Measurements from ENCODE around the gene STK33.
A peak's percentile ranks its signal among the peaks of the same experiment; 100 is the strongest.

STK33 gene

DNA sequence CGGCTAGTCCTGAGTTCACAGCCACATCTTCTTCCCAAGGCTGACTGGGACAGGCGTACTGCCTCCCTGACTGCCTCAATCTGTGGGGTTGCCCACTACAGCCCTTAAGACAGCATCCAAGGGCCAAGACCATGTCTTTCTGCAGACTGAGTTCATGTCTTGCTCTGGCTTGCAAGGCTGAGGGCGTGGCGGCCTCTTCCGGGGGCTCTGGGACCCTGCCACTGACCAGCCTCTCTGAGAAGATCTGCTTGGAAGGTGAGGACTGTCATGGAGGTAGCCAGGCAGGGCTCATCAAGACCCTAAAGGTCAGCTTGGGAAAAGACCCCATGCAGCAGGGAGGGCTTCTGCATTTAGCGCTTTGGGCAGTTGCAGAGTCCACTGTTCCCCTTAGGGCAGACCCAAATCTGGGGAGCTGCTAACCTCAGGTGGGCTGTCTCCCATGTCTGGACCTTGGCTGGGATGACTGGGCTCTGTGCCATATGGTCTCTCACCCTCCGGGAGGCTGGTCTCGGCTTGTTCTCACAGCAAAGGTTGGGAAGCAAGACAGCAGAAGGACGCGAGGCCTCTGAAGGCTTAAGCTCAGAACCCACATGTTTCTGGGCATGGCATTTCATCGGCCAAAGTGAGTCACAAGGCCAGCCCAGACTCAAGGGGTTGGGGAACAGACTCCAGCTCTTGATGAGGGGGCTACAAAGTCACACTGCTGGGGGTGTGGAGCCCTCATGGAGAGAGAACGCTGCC lies 221.2 kb downstream of the STK33 start:
- DNase-seq, result no peak

DNA sequence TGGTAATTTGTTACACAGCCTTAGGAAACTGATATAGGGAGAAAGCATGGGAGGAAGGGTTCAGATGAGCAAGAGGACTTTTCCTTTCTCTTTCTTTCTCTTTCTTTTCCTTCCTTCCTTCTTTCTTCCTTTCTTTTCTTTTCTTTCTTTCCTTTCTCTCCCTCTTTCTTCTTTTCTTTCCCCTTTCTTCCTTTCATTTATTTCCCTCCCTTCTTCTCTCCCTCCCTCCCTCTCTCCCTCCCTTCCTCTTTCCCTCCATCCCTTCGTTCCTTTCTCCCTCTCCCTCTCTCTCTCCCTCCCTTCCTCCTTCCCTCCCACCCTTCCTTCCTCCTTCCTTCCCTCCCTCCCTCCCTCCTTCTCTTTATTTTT lies 222.5 kb downstream of the STK33 start:
- no peak for DNase-seq

DNA sequence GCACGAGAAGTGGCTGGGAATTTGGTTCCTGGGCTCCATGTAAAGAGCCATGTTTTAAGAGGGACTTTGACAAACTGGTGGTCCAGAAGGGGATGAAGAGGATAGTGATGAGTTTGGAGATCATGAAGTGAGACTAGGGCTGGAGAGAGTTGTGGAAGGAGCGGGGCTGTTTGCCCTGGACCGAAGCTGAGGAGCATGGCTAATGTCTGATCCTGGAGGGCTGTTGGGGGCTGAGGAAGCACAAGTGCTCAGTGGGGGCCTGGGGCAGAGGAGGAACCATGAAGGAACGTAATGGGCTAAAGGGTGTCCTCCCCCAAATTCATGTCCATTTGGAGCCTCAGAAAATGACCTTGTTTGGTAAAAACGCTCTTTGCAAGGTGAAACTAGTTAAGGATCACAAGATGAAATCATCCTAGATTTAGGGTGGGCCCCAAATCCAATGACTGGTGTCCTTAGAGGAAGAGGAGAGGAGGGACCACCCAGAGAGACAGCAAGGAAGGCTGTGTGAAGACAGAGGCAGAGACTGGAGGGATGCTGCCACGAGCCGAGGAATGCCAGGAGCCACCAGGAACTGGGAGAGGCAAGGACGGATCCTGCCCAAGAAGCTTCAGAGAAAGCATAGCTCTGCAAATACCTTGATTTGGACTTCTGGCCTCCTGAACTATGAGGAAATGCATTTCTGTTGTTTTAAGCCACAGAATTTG lies 223.1 kb downstream of the STK33 start:
- DNase-seq, result no peak

DNA sequence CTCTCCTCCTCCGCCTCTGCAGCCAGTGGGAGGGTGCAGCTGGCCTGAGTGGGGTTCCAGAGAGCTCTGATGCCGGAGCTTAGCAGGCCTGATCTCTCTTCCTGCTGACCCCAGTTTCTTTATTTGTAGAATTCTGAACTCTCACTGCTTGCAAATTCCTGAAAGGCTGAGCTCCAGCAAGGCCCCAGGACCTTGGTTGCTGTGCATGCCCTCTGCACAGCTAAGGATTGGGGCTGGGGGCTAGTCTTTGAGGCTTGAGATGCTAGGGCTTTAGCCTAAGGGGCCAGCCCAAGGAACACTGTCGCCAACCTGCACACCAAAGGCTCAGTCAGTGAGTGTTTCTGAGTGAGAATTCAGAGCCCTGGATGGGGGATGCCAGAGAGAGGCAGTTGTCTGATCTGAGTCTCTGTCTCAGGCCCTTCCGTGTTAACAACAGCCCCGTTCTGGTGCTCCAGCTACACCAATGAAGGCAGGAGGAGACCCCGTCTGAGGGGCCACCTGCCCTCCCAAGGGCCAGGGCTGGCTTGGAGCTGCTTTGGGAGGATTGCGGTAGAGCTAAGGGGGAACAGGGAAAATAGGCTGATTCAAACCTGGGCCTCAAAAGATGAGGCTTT lies 224.3 kb downstream of the STK33 start:
- DNase-seq, result no peak

DNA sequence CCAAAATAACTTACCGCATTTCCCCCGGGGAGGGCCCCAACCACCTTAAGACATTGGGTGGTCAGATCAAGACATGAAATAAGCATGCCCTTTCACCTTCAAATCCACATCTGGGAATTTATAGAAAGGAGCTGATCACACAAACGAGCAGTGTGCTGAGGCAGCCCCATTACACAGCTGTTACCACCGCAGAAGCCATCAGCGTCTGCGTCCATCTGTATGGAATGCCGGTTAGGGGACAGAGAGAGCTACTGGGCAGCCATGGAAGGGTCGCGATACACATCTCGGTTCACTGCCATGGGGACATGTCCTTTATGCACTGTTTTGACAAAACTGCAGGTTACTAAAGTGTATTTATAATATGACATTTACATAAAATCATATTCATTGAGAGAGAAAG lies 225.3 kb downstream of the STK33 start:
- no peak for DNase-seq

DNA sequence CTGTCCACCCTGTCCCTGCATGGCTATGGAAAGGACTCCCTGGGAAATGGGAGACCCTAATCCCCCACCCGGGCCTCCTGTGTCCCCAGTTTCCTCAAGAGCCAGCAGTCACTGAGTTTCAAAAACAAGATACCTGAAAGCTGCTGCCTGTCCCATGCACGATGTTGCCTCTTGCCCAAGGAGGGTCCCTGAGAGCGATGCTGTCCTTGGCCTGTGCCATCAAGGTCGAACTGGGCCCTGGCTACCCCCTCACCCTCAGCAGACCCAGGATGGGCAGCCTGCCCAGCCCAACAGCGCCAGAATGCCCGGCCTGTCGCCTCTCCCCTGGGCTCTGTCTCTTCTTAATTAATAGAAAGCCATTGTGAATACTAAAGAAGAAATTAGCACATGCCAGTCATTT lies 225.8 kb downstream of the STK33 start:
- no peak for DNase-seq

GRCh38 chr11:8366316-8366715 lies 227.7 kb downstream of the STK33 start:
- no peak for DNase-seq

- DNase-seq, result peak in 1 of 2 experiments; percentile 11
These were observed 228.6 kb downstream of the STK33 start for GRCh38 chr11:8365216-8365941.

DNA sequence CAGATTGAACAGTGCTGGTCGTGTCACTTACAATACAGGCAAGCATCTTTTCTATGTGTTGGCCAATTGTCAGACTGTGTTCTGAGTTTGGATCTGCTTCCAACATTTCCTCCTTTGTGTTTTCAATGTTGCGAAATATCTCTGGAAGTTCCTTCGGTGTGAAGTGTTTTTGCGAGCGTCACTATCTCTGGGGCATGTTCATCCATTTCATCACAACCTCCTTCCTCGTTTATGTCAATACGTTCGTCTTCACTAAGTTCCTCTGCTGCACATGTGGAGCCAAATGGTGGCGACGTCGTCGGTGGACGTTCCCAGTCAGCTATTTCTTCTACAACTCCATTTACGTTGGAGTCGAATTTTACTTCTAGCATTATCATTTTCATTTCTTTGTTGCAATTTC lies 230.1 kb downstream of the STK33 start:
- DNase-seq, result no peak

- DNase-seq, result no peak
These were observed 231.1 kb downstream of the STK33 start for GRCh38 chr11:8362899-8363298.

DNA sequence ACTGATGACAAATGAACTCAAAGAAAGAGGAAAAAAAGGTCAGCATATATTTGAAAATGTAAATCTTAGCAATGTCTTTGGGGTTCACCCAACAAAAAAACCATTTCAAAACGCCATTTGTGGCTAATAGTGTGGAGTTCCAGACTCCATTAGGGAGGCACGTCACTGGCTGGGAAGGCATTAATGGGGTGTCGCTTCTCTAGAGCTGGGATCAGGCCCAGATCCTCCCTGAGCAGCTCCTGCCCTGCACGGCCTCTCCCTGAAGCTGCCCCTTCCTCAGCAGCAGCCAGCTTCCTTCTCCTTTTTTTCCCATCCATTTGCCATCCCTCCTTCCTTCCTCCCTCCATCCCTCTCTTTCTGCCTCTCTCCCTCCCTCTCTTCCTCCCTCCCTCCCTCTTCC lies 231.5 kb downstream of the STK33 start:
- DNase-seq, result no peak

GRCh38 chr11:8361664-8362210 lies 232.3 kb downstream of the STK33 start:
- DNase-seq, result no peak

GRCh38 chr11:8361206-8361605 lies 232.8 kb downstream of the STK33 start:
- DNase-seq, result no peak

DNA sequence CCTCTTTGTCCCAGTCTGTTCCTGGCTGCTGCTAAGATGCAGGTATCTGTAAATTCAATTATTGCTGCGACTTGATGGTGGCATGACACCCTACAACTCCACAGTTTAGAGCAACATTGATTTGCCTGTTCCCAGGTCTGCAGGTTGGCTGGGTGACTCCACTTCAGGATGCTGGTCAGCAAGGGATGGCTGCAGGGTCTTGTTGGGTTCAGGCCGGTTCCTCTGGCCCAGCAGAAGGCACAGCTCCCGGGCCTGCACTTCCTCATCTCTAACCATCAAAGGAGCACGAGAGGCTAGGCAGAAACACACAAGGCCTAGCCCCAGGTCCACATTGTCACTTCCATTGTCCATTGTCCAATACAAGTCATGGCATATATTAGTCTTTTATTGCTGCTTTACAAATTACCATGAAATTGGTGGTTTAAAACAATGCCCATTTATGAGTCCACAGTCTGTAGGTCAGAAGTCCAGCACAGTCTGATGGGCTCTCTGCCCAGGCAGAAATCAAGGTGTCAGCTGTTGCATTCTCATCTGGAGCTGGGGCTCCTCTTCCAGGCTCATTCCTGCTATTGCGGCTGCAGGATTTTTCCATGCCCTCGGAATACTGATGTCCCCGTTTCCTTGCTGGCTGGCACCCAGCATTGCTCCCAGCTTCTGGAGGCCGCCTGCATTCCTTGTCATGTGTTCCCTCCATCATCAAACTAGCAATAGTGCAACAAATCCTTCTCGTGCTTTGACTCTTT lies 233.8 kb downstream of the STK33 start:
- DNase-seq, result peak in 1 of 2 experiments; percentile 16

DNA sequence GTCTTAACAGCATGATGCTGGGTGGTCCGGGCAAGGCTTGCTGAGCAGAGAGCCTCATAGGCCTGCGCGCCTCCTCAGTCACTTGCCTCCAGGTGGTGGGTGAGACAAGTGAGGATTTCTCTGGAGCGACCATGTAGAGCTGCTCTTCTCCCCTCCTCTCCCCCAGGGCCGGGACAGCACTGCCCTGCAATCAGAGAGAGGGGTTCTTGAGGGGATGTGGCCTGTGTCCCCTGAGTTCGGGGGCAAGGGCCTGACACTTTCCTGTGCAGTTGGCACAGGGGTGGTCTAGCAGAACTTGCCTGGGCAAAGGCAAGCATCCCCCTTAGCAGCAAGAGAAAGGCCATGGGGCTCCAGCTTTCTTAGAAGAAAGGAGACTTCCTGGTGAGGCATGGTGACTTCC lies 234.5 kb downstream of the STK33 start:
- no peak for DNase-seq

DNA sequence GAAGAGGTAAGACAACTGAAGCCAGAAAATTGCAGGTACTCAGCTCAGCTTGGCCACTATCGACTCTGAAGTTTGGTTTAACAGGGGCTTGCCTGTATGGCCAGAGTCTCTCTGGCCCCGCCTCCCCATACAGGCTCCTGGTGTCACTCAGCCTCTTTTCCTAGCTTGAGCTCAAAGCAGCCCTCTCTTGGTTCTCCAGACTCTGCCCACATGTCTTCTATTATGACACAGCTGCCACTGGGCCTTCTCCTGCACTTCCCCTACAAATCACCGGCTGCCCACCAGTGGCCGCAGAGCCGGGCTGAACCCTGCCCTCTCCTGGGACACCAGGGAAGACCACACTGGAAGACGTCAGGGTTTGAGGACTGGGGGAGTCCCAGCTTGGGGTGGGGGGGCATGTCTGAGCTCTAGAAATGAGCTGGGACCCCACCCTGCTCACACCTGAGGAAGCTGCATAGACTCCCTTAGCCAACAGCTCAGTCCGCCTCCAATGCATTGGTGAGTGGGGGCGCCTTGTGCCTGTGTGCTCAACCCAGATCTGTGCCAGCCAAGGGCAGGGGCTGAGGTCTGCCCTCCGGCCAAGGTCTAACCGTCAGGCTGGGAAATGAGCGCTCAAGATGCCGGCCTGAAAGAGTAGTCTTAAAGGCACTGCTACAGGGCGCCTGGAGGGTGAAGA lies 236.0 kb downstream of the STK33 start:
- peak in 1 of 2 experiments; percentile 22 for DNase-seq

GRCh38 chr11:8357505-8357888 lies 236.5 kb downstream of the STK33 start:
- peak in 1 of 2 experiments; percentile 12 for DNase-seq

GRCh38 chr11:8356721-8357504 lies 237.1 kb downstream of the STK33 start:
- DNase-seq, result peak; percentile 20 to 67

DNA sequence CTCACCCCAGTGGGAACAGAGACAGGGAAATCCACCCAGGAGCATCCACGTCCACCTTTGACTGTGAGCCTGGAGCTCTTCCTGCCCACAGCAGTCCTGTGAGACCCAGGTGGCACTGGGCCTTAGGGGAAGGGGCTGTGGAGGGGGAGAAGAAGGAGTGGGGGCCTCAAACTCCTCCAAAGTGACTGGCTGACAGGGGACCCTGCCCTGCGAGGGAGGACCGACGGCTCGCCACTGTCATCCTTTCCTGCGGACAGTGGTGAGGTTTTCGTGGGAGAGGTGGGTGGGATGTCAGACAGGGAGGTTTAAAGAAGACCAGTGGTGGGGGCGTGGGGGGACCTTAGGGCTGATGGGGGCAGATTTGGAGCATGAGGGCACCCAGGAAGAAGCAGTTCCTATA lies 237.8 kb downstream of the STK33 start:
- no peak for DNase-seq

DNA sequence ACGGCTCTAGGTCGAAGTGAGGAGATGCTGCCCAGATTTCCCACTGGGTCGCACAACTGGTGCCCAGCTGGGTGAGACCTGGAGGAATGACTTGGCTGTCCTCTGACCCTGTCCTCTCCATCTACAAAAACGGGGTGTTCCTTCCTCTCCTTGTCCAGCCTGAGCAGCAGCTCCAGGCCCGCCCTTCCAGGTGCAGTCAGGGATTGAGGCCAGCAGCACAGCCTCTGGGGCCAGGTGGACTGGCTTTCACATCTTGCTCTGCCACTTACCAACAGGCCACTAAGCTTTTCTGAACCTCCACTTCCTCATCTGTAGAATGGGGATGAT lies 238.6 kb downstream of the STK33 start:
- no peak for DNase-seq

Measured in NCI-H524 (cell line).